GM12891 (cell line): ENCODE measurements around the gene MGAT5.

Source experiments
- PAX5 ChIP-seq: IDR thresholded peaks from 2 replicates; pipeline ENCODE4 v1.6.1; 2011; ENCODE audit warnings: low read length, moderate library complexity, mild to moderate bottlenecking; ENCODE audit not compliant: insufficient read depth, severe bottlenecking
- POLR2A ChIP-seq: IDR thresholded peaks from 2 replicates; pipeline ENCODE4 v1.6.1; 2011; ENCODE audit warnings: low read depth, low read length, control low read depth
- POLR2AphosphoS5 ChIP-seq: IDR thresholded peaks from 2 replicates; pipeline ENCODE4 v1.6.1; 2011; ENCODE audit warnings: low read depth, low read length, control low read depth
- POU2F2 ChIP-seq: IDR thresholded peaks from 2 replicates; pipeline ENCODE4 v1.6.1; 2011; ENCODE audit warnings: low read depth, mild to moderate bottlenecking, control low read depth, low read length, moderate library complexity
- SPI1 ChIP-seq: IDR thresholded peaks from 2 replicates; pipeline ENCODE4 v1.6.1; 2011; ENCODE audit warnings: low read depth, low read length, control low read depth
- TAF1 ChIP-seq: IDR thresholded peaks from 2 replicates; pipeline ENCODE4 v1.6.1; 2011; ENCODE audit warnings: low read depth, low read length, control low read depth

GRCh38 chr2:134449157-134449556, 195.3 kb downstream of the MGAT5 start:
- no peak for TF ChIP-seq POLR2AphosphoS5
- TF ChIP-seq POLR2A: no peak
- no peak for TF ChIP-seq TAF1
- no peak for TF ChIP-seq SPI1
- TF ChIP-seq PAX5: no peak
- no peak for TF ChIP-seq POU2F2
